WERI-Rb-1 (cell line): ENCODE data around the gene ZCCHC24.
A peak's percentile ranks its signal among the peaks of the same experiment; 100 is the strongest.

Experiments
- DNase-seq: peaks from one replicate; pipeline ENCODE4 v3.0.0-alpha.2; 2020
- H3K27ac ChIP-seq: fragments of 250-450 bp; sonication (Bioruptor Pico); 2 replicates; pipeline ENCODE4 v1.5.1; 2020; ENCODE audit warnings: mild to moderate bottlenecking, moderate library complexity
- H3K27me3 ChIP-seq: fragments of 250-450 bp; sonication (Bioruptor Pico); 2 replicates; pipeline ENCODE4 v1.5.1; 2021; ENCODE audit warnings: mild to moderate bottlenecking, low read depth, moderate library complexity; ENCODE audit not compliant: insufficient read depth, severe bottlenecking
- H3K36me3 ChIP-seq: fragments of 250-450 bp; sonication (Bioruptor Pico); 2 replicates; pipeline ENCODE4 v1.5.1; 2020; ENCODE audit warnings: mild to moderate bottlenecking, moderate library complexity
- H3K4me3 ChIP-seq: 2 replicates; pipeline ENCODE4 v1.5.1; 2011; ENCODE audit warnings: low read depth, mild to moderate bottlenecking, control low read depth, low read length
- H3K9me3 ChIP-seq: fragments of 250-450 bp; sonication (Bioruptor Pico); 2 replicates; pipeline ENCODE4 v1.5.1; 2021; ENCODE audit warnings: mild to moderate bottlenecking, moderate library complexity; ENCODE audit not compliant: severe bottlenecking
- CTCF ChIP-seq: IDR thresholded peaks from 2 replicates; pipeline ENCODE4 v1.5.1; 2011; ENCODE audit warnings: low read depth, mild to moderate bottlenecking, control low read depth, inconsistent platforms, low read length

The ZCCHC24 gene

GRCh38 chr10:79349766-79350406, 95.5 kb downstream of the ZCCHC24 start:
- TF ChIP-seq CTCF = no peak
- DNase-seq = no peak
- Histone ChIP-seq H3K4me3 (no peak overlapping the region), H3K27ac (no peak overlapping the region), H3K27me3 (no peaks in the 10 kb centered on the region), H3K36me3 (peaks cover 67% of the 10 kb centered on the region), H3K9me3 (no peaks in the 10 kb centered on the region)

- H3K27me3 ChIP-seq = no peaks in the 10 kb centered on the region
- no peak overlapping the region for H3K4me3 ChIP-seq
- H3K27ac ChIP-seq = no peak overlapping the region
- no peak for DNase-seq
- TF ChIP-seq CTCF = no peak
- H3K36me3 ChIP-seq = peaks cover 59% of the 10 kb centered on the region
- H3K9me3 ChIP-seq = no peaks in the 10 kb centered on the region
These were observed 96.3 kb downstream of the ZCCHC24 start for GRCh38 chr10:79349072-79349491.

GRCh38 chr10:79348640-79348988, 96.8 kb downstream of the ZCCHC24 start:
- no peak for DNase-seq
- no peaks in the 10 kb centered on the region for H3K27me3 ChIP-seq
- H3K27ac ChIP-seq = no peak overlapping the region; the same call in 1 of the 2 replicates
- TF ChIP-seq CTCF = no peak
- no peaks in the 10 kb centered on the region for H3K9me3 ChIP-seq
- peak overlapping the region; percentile 93 for H3K4me3 ChIP-seq
- peaks cover 54% of the 10 kb centered on the region for H3K36me3 ChIP-seq

GRCh38 chr10:79347894-79348639, 97.4 kb downstream of the ZCCHC24 start:
- Histone ChIP-seq H3K27me3 (no peaks in the 10 kb centered on the region), H3K9me3 (no peaks in the 10 kb centered on the region), H3K27ac (peak overlapping the region; percentile 95), H3K4me3 (peak overlapping the region; percentile 93), H3K36me3 (peaks cover 49% of the 10 kb centered on the region)
- no peak for TF ChIP-seq CTCF
- DNase-seq = peak; percentile 61

GRCh38 chr10:79347226-79347893, 98.1 kb downstream of the ZCCHC24 start, which contains the start of gene PPIF:
PPIF (plus strand) TSS chr10:79347469; CDS start chr10:79347549, 80 bp downstream.
- peak; percentile 81 for TF ChIP-seq CTCF
- Histone ChIP-seq H3K4me3 (peak within 1 kb of the TSS; percentile 93), H3K9me3 (no peaks in the 10 kb centered on the region), H3K27me3 (no peaks in the 10 kb centered on the region), H3K36me3 (peaks cover 41% of the 10 kb centered on the region), H3K27ac (peak within 1 kb of the TSS; percentile 95)
- DNase-seq = peak; percentile 96
